NT2/D1 (cell line): ENCODE results near the gene LAD1.

Source experiments
- YY1 ChIP-seq: IDR thresholded peaks from 2 replicates; pipeline ENCODE4 v1.6.1; 2011; ENCODE audit not compliant: insufficient read length, insufficient read depth
- ZNF274 ChIP-seq: IDR thresholded peaks from 2 replicates; pipeline ENCODE4 v1.6.1; 2011; ENCODE audit warnings: mild to moderate bottlenecking, low read depth, low read length

GRCh38 chr1:201344206-201345080, 54.7 kb downstream of the LAD1 start:
- TF ChIP-seq ZNF274 = no peak
- TF ChIP-seq YY1 = no peak
